Fibroblast of the aortic adventitia (primary cell): Measurements from ENCODE around the gene SLC6A19. TPM values are rescaled to one million over a fixed set of nuclear protein-coding genes. Genes with fewer than 3 reads are reported as not detected.

Experiments used
- DNase-seq: peaks from one replicate; pipeline ENCODE4 v3.0.0-alpha.2; 2010; ENCODE audit warnings: low read depth
- H3K4me3 ChIP-seq: 2 replicates; pipeline ENCODE4 v1.5.1; 2011; ENCODE audit warnings: low read depth, mild to moderate bottlenecking, control low read depth, low read length, moderate library complexity
- total RNA-seq: library from RNA; depleted of rRNA; stranded (reverse); fragments of >200 nt; gene quantifications from 2 replicates; pipeline ENCODE4 v1.2.3, GENCODE V29; 2012; ENCODE audit warnings: low replicate concordance
- TF ChIP-seq, protein P1 (sequence below): IDR thresholded peaks from 2 replicates; pipeline ENCODE4 v1.5.1; 2011; ENCODE audit warnings: mild to moderate bottlenecking, low read length, control low read depth, inconsistent platforms; ENCODE audit not compliant: insufficient read depth

Gene SLC6A19
- total RNA-seq, 1 donor, result not detected

DNA sequence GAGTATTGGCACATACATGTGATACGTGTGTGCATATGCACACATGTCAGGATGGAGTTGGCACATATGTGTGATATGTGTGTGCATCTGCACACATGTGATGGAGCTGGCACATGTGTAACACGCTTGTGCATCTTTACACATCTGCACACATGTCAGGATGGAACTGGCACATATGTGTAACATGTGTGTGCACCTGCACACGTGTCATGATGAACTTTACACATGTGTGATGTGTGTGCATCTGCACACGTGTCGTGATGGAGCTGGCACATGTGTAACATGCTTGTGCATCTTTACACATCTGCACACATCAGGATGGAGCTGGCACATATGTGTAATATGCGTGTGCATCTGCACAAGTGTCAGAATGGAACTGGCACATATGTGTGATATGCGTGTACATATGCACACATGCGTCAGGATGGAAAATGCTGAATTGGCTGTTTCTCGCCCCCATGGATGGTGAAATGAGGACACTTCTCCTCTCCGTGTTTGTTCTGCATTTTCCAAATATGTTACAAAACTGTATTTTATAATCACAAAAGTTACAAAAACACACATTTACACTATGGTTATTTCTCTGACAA lies 16.3 kb upstream of the SLC6A19 start:
- TF ChIP-seq, protein P1, sequence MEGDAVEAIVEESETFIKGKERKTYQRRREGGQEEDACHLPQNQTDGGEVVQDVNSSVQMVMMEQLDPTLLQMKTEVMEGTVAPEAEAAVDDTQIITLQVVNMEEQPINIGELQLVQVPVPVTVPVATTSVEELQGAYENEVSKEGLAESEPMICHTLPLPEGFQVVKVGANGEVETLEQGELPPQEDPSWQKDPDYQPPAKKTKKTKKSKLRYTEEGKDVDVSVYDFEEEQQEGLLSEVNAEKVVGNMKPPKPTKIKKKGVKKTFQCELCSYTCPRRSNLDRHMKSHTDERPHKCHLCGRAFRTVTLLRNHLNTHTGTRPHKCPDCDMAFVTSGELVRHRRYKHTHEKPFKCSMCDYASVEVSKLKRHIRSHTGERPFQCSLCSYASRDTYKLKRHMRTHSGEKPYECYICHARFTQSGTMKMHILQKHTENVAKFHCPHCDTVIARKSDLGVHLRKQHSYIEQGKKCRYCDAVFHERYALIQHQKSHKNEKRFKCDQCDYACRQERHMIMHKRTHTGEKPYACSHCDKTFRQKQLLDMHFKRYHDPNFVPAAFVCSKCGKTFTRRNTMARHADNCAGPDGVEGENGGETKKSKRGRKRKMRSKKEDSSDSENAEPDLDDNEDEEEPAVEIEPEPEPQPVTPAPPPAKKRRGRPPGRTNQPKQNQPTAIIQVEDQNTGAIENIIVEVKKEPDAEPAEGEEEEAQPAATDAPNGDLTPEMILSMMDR, result no peak
- no peak for DNase-seq

DNA sequence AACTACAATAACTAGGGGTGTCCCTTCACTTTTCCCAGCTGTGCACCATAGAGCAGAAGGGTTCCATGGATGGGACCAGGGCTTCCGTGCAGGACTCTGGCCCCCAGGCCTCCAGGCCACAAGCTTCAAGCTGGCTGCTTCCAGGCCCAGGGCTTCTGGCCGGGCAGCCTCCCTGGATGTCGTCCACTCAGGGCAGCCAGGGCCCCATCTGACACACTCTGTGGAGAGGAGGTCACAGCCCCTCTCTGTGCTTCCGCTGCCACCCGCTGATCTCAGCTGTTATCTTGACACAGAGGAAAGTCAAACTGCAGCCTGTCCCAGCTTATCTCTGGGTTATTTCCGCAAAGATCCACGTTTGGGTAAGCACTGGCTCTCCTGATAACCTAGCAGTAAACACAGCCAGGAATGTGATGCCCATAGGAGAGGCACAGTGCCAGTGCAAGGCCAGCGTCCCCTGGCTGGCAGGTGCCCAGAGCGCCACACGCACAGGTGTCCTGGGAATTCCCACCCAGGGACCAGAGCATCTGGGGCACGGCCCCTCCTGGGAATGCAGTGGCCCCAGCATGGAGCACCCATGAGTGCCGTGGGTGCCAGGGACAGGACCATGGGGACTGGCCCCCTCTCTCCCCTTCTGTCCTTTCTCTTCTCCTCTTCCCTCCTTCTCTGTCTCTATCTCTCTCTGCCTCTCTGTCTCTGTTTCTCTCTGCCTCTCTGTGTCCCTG lies 15.6 kb upstream of the SLC6A19 start:
- H3K4me3 ChIP-seq, result no peak overlapping the region
- no peak for DNase-seq
- TF ChIP-seq, protein P1, result no peak

More for the DNA sequence above, 16.3 kb upstream of the SLC6A19 start:
- H3K4me3 ChIP-seq, result no peak overlapping the region

DNA sequence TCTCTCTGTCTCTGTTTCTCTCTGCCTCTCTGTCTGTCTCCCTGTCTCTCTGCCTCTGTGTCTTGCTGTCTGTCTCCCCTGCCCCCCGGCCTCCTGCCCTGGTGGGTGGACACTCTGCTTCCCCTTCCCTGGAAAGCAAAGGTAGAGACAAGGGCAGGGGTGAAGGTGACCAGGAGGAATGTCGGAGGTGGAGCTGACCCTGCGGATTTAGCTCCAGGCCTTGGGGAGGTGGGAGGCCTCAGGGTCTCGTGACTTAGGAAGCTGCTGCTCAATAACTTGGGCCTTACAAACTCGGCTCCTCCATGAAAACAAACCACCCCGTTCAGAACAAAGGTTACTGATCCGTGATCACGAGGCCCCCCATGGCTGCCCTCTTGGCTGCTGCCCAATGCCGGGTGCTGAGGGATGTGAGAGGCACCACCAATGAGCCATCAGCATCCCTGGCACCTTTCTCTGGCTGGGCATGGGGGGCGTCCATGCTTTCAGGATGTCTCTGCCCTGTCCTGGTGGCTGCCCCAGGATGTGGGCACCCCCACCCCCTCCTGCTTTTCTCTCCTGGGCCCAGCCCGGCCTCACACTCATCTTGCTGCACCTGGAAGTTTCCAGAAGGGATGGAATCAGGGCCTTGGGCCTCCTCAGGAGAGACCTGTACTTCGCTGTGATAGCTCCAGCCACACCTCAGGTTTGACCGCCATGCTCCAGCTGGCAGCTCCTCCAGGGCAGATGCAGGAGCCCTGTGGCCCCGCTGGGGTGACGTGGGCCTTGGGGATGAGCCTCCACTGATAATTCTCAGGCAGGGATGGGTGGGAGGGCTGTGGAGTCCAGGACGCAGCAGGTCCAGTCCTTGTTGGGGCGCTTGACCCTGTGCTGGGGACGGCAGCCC lies 14.8 kb upstream of the SLC6A19 start:
- no peak overlapping the region for H3K4me3 ChIP-seq
- TF ChIP-seq, protein P1, result no peak
- no peak for DNase-seq

DNA sequence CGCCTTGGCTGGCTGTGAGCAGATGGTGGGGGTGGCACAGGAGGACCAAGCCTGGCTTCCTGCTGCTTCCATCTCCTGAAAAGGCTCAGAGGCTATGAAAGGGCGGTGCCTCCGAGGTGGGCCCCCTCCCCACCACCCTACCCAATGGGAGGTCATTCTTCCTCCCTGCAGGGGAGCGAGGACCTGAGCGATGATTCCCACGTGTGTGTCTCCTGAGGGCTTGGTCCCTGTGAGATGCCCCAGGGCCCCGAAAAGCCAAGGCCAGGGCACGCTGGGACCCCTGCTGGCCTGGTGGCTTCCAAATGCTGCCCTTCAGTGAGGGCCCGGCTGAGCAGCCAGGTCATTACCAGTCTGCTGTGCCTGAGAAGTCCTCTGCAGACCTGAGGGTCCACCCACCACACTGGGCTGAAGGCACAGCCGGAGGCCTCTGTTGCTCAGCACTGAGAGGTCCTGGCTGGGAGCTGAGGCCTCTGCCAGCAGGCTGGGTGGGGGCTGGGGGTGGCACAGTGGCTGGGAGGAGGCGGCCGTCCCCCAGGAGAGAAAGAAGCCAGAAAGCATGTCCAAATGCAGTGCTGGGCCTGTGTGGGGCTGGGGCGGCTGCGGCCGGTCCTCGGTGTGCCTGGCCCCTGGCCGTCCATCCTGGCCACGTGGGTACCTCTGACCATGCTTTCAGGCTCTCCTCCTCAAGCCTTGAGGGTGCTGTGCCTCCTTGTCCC lies 14.0 kb upstream of the SLC6A19 start:
- TF ChIP-seq, protein P1, result no peak
- no peak for DNase-seq
- no peak overlapping the region for H3K4me3 ChIP-seq

DNA sequence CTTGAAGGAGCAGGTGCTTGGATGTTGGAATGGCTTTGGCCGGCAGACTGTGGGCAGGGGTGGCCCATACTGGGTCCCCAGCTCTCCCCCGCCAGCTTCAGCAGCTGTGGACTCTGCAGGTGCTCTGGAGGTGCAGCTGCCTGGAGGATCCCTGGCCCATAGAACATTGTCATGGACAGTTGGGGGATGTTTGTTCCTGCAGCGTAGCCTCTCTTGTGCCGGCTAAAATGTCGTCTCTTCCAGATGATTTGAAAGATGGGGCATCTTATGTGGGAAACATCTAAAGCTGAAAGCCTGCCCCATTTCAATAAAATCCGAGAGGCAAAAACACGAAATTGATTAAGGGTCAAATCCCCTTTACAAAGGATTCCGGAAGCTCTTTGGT lies 13.5 kb upstream of the SLC6A19 start:
- H3K4me3 ChIP-seq, result no peak overlapping the region
- TF ChIP-seq, protein P1, result no peak
- DNase-seq, result no peak

DNA sequence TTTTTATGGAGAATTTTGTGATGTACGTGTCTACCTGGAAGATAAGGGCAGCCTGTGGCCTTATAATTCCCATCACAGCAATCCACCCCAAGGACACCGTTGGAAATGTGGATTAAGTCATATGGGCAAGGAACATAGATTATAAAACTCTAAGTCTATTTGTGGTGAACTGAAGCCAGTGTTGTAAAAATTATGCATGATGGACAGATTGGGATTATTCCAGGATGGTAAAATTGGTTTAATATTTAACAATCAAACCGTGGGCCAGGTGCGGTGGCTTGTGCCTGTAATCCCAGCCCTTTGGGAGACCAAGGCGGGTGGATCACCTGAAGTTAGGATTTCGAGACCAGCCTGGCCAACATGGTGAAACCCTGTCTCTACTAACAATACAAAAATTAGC lies 12.9 kb upstream of the SLC6A19 start:
- TF ChIP-seq, protein P1, result no peak
- DNase-seq, result no peak
- H3K4me3 ChIP-seq, result no peak overlapping the region
